Duodenal mucosa (tissue), 2 donors: ENCODE measurements around the gene RNF157.

Source experiments
- H3K27ac ChIP-seq: one replicate; pipeline ENCODE4 v1.7.0; 2013; ENCODE audit warnings: low read depth, low read length
- H3K27me3 ChIP-seq, 2 donors: one replicate each; pipeline ENCODE4 v1.7.0; 2013; ENCODE audit warnings: low read length in 2 of 2, control low read depth in 1 of 2; ENCODE audit not compliant: insufficient read depth in 2 of 2, control insufficient read depth in 1 of 2
- H3K36me3 ChIP-seq, 2 donors: one replicate each; pipeline ENCODE4 v1.7.0; 2013; ENCODE audit warnings: low read length in 2 of 2, control low read depth in 1 of 2; ENCODE audit not compliant: insufficient read depth in 2 of 2, control insufficient read depth in 1 of 2
- H3K4me1 ChIP-seq, 2 donors: one replicate each; pipeline ENCODE4 v1.7.0; 2013; ENCODE audit warnings: low read length in 2 of 2, control low read depth in 1 of 2; ENCODE audit not compliant: insufficient read depth in 2 of 2, control insufficient read depth in 1 of 2
- H3K4me3 ChIP-seq, 2 donors: one replicate each; pipeline ENCODE4 v1.7.0; 2013; ENCODE audit warnings: low read length in 2 of 2, low read depth in 1 of 2
- H3K9ac ChIP-seq, 2 donors: one replicate each; pipeline ENCODE4 v1.7.0; 2013; ENCODE audit warnings: low read length in 2 of 2, low read depth in 1 of 2
- H3K9me3 ChIP-seq, 2 donors: one replicate each; pipeline ENCODE4 v1.7.0; 2013; ENCODE audit warnings: low read length in 2 of 2, control low read depth in 1 of 2; ENCODE audit not compliant: control insufficient read depth in 1 of 2

RNF157 gene

DNA sequence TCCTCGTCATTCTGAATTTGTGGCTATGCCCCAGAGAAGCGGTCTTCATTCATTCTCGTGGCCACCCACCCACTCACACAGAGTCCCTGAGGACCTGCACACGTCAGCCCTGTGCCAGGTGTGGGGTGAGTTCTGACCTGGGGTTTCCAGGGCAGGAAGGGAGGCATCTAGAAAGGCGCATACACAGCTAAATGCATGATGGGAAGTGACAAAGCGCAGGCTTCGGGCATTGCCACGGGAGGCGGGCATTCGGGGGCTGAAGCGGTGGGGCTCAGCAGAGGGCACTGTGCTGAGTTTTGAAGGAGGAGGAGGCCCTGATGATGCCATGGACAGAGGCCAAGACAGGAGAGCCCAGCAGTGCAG lies 35.8 kb upstream of the RNF157 start:
- peaks cover 22 to 23% of the 10 kb centered on the region in 2 donors for H3K4me1 ChIP-seq
- H3K27ac ChIP-seq = no peak overlapping the region
- H3K4me3 ChIP-seq = no peak overlapping the region
- no peaks in the 10 kb centered on the region for H3K9me3 ChIP-seq
- no peak overlapping the region for H3K9ac ChIP-seq
- no peaks in the 10 kb centered on the region for H3K36me3 ChIP-seq
- no peaks in the 10 kb centered on the region for H3K27me3 ChIP-seq

DNA sequence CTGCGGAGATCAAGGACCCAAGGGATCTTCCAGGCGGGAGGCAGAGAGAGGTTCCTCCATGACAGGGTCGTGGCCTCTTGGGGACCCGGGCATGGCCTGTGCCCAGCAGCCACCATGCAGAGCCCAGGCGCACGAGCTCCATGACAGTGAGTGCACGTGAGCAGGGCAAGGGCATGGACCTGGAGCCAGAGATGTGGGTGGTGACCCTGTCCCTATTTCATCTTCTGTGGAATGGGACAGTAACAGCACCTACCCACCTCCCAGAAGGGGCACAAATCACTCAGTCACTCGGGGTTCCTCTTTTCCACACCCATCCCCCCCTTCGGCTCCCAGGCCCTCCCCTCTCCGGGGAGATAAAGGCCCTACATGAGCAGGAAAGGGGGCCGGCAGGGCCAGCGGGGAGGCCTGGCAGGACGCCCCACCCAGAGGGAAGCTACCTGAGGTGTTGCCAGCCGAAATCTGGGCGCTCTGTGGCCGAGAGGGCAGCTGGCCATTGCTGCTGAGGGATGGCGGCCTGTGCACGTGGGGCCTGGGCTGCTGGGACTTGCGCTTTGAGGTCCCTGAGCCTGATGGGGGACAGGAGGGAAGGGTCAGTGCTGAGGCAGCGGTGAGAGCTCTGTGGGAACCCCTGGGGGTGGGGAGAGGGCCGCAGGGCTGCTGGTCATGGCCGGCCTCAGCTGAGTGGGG lies 35.2 kb upstream of the RNF157 start:
- Histone ChIP-seq H3K27ac (no peak overlapping the region), H3K36me3 (peaks cover 3 to 5% of the 10 kb centered on the region in 2 donors), H3K9me3 (no peaks in the 10 kb centered on the region), H3K4me1 (peaks cover 27% of the 10 kb centered on the region in 2 donors), H3K27me3 (no peaks in the 10 kb centered on the region), H3K9ac (no peak overlapping the region), H3K4me3 (no peak overlapping the region)

DNA sequence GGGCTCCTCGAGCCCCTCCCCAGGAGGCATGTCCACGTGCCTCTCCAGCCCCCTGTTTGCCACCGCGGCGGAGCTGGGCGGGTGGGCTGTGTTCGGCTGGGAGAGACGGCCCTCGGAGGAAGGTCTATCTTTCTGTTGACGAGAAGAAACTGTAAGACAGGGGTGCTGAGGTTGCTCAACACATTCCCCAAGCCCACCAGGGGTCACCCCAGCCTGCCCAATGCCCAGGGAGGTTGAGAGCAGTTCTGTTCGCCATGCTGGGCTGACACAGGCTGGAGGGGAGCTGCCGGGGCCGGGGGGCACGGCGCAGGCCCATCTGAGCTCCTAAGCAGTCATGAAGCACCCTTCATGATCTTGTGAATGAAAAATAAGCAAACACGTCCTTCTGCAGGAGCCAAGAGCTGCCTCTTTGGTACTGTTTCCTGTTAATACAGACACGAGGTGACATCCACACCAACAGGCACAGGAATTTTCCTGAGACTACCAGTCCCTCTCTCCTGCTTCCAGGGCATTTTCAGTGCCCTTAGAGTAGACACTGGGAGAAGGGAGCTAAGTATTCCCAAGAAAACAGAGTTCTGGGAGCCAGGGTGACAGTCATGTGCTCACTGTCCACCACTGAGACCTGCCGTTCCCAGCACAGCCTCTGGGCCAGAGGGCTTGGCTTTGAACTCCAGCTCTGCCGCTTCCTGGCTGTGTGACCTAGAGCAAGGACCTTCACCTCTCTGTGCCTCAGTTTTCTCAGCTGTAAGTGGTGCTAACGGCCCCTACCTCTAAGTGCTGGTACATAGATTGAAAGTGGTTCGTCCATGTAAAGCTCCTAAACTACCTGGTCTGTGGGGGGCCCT lies 34.0 kb upstream of the RNF157 start:
- no peak overlapping the region for H3K27ac ChIP-seq
- H3K27me3 ChIP-seq = no peaks in the 10 kb centered on the region
- H3K9me3 ChIP-seq = no peaks in the 10 kb centered on the region
- peaks cover 4 to 13% of the 10 kb centered on the region in 2 donors for H3K36me3 ChIP-seq
- H3K9ac ChIP-seq = no peak overlapping the region
- no peak overlapping the region for H3K4me3 ChIP-seq
- H3K4me1 ChIP-seq = peaks cover 34% of the 10 kb centered on the region in 2 donors

DNA sequence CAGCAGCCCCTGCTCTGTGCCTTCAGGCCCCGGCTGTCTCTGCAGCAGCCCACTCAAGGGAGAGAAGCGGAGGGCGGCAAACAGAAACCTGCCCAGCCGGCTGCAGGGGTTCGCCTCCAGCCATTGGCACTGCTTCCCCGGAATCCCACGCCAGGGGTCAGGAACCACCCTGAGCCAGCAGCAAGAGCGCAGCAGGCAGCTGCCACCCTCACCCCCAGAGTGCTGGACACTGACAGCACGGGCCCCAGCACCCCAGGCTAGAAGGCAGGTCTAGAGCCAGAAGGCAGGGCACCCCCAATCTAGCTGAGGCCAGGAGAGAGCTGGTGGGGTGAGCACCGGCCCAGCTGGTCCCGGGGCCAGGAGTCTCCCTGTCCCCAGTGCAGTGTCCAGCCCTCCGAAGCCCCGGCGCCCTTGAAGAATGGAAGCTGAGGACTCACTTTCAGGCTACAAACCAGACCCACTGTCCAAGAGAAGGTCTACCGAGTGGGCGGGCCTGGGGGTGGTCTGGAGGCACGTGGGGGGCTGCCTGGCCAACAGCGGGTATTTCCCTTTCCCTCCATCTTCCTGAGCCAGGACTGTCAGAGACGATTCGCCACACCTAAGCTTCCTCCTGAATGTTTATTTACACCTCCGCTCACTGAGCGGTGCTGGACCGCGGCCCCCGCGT lies 33.3 kb upstream of the RNF157 start:
- H3K27me3 ChIP-seq = no peaks in the 10 kb centered on the region
- no peak overlapping the region for H3K4me3 ChIP-seq
- H3K9me3 ChIP-seq = no peaks in the 10 kb centered on the region
- H3K9ac ChIP-seq = no peak overlapping the region
- H3K27ac ChIP-seq = no peak overlapping the region
- H3K36me3 ChIP-seq = peaks cover 8 to 18% of the 10 kb centered on the region in 2 donors
- H3K4me1 ChIP-seq = peaks cover 39 to 40% of the 10 kb centered on the region in 2 donors

DNA sequence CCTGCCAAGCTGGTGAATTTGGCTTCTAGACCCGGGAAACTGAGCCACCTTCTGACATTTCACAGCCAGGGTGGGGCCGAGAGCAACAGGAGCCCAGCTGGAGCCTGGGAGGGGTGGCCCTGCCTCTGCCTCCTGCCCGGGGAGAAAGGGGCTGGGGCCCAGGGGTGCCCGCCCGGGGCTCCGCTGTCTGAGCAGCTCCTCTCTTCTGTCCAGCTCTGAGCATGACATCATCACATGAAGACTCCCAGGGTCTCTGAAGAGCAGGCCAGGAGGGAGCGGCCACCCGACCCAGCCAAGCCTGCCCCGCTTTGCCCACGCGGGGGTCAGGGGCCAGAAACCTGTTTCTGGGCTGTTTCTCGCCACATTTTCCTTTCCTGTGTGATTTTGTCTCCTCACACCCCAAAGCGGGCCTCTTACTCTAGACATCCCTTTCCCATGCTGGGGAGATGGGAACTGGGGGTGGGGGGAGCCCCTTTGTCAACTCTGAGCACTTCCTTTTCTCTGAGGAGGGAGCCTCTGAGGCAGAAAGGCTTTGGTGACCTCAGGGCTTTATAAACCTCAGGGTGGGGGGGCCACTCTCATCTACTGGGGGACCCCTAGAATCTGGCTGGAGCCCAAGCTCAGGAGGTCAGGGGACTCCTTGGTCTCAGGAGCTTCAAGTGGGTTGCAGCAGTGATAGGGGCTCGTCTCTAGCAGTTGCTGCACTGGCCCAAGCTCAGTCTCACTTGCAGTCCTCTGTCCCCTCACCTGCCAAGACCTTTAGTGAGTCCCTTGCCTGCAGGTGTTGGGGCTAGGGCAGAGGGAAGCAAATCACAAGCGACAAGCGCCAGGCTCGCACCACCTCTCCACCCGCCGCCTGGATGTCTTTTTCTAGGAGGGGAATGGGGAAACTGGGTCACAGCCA lies 32.5 kb upstream of the RNF157 start:
- Histone ChIP-seq H3K27me3 (no peaks in the 10 kb centered on the region), H3K36me3 (peaks cover 12 to 21% of the 10 kb centered on the region in 2 donors), H3K4me1 (peaks cover 47% of the 10 kb centered on the region in 2 donors), H3K27ac (no peak overlapping the region), H3K9ac (peak overlapping the region; percentile 80 to 85), H3K9me3 (no peaks in the 10 kb centered on the region), H3K4me3 (peak overlapping the region; percentile 72 to 75)

DNA sequence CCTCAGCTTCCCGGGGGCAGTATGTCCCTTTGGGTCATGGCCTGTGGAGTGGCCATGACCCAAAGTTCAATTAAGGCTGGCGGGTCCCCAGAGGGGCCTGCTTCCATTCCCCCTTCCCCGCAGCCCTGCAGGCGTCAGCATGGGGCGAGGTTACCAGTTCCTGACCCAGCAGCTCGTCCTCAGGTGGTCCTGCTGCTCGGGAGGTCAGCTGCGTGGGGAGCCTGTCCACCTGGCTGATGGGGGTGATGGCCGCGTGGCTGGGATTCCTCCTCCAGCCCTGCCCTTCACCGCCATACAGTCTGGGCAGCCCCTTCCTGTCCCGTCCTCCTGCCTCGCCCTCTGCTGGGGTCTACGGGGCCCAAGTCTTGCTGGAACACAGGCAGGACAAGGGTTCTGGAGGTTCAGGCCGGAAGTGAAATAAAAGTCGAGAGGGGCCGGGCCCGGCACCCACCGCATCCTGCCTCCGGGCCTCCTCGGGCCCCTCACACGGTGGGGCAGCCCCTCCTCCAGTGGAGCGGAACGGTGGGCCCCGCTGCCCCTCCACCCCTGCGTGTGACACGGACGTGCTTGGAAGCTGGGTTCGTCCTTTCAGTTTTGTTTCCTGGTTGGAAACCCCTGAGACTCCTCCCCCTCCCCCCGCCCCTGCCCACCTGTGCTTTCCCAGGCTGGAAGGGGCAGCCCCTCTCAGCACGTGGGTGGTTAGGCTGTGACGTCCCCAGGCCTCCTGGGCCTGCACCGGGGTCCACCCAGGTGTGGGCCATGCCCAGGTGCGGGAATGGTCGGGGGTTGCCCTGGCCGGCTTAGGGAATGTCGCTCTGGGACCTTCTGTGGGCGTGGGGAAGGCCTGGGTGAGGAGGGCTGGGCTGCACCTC lies 31.6 kb upstream of the RNF157 start:
- Histone ChIP-seq H3K27me3 (no peaks in the 10 kb centered on the region), H3K9ac (peak overlapping the region; percentile 80 to 85), H3K9me3 (no peaks in the 10 kb centered on the region), H3K27ac (peak overlapping the region; percentile 80), H3K36me3 (peaks cover 13 to 24% of the 10 kb centered on the region in 2 donors), H3K4me1 (peaks cover 53 to 56% of the 10 kb centered on the region in 2 donors), H3K4me3 (peak overlapping the region; percentile 72 to 75)

DNA sequence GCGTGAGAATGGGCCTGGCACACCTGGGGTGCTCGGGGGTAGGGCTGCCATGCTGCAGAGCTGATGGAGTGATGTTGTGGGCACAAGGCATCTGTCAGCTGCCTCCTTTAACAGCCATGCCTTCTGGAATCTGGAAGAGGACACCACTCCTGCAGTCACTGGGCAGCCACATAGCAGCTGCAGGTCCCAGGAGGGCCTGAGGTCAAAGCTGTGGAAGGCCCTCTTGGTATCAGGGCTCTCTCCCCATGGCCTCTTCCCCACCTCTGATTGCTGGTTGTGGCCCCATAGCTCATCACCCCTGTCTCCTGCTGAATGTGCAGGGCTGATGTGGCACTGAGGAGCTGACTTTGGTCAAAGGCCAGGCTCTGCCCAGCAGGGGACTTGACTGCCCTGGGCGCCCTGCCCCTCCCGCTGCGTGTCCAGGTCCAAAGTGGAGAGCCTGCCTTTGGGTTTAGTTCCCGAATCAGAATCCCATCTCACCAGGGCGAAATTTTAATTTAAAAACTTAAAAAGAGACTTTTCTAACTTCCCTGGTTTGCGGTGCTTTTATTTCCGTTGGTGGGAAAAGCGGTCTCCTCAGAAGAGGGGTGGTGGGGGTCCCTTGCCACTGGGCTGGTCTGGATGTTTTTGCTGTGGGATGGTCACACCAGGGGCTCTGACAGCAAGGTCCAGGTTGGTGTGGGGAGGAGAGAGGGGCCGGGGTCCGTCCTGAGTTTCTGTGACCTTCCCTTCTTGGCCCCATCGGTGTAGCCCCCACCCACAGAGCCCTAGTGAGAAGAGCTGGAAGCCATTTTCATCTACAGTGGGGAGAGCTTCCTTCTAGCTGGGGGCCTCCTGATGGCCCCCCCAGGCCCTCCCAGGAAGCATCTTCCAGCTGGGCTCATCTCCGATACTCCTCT lies 30.7 kb upstream of the RNF157 start:
- no peaks in the 10 kb centered on the region for H3K27me3 ChIP-seq
- H3K4me1 ChIP-seq = peaks cover 56 to 62% of the 10 kb centered on the region in 2 donors
- H3K9ac ChIP-seq = peak overlapping the region; percentile 80 to 85
- peak overlapping the region; percentile 80 for H3K27ac ChIP-seq
- H3K36me3 ChIP-seq = peaks cover 13 to 24% of the 10 kb centered on the region in 2 donors
- peak overlapping the region; percentile 72 to 75 for H3K4me3 ChIP-seq
- H3K9me3 ChIP-seq = no peaks in the 10 kb centered on the region

DNA sequence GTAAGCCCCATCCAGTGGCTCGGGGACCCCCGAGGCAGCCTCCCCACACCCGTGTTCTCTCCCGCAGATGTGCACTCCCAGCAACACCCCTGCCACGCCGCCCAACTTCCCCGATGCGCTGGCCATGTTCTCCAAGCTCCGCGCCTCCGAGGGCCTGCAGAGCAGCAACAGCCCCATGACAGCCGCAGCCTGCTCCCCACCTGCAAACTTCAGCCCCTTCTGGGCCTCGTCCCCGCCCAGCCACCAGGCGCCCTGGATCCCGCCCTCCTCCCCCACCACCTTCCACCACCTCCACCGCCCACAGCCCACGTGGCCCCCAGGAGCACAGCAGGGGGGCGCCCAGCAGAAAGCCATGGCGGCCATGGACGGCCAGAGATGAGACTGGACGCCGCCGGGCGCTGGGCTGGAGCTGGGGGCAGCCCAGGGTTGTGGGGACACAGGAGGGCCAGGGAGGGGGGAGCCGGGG lies 29.9 kb upstream of the RNF157 start:
- H3K27ac ChIP-seq = no peak overlapping the region
- peak overlapping the region in 1 of 2 donors; percentile 51 for H3K4me3 ChIP-seq
- peaks cover 56 to 62% of the 10 kb centered on the region in 2 donors for H3K4me1 ChIP-seq
- H3K9me3 ChIP-seq = no peaks in the 10 kb centered on the region
- no peak overlapping the region for H3K9ac ChIP-seq
- no peaks in the 10 kb centered on the region for H3K27me3 ChIP-seq
- H3K36me3 ChIP-seq = peaks cover 13 to 24% of the 10 kb centered on the region in 2 donors
